T-helper 2 cell treated with Interferon-gamma antibody and Interleukin-4, amounts not matched to agents 5 μg/mL and 100 μg/mL, for 36 hours (primary cell): ENCODE results near the gene PTTG2.

Experiments used
- DNase-seq: peaks from one replicate; pipeline ENCODE4 v3.0.0; 2021; ENCODE audit warnings: low spot score
- H3K27ac Mint-ChIP-seq: one replicate; pipeline ENCODE4 v1.8.0; 2021; ENCODE audit warnings: mild to moderate bottlenecking, mixed read lengths
- H3K27me3 Mint-ChIP-seq: one replicate; pipeline ENCODE4 v1.8.0; 2021; ENCODE audit warnings: low read depth, mixed read lengths
- H3K36me3 Mint-ChIP-seq: one replicate; pipeline ENCODE4 v1.8.0; 2021; ENCODE audit warnings: low read depth, mixed read lengths
- H3K4me1 Mint-ChIP-seq: one replicate; pipeline ENCODE4 v1.8.0; 2021; ENCODE audit warnings: low read depth, mixed read lengths
- H3K4me3 Mint-ChIP-seq: one replicate; pipeline ENCODE4 v1.8.0; 2022; ENCODE audit warnings: mild to moderate bottlenecking, moderate library complexity, mixed read lengths
- H3K9me3 Mint-ChIP-seq: one replicate; pipeline ENCODE4 v1.8.0; 2021; ENCODE audit warnings: mixed read lengths

The PTTG2 gene

GRCh38 chr4:38001927-38002326, 41.7 kb downstream of the PTTG2 start:
- Mint-ChIP-seq H3K9me3 (no peaks in the 10 kb centered on the region), H3K4me3 (no peak overlapping the region), H3K27me3 (no peaks in the 10 kb centered on the region), H3K36me3 (no peaks in the 10 kb centered on the region), H3K4me1 (peaks cover 10% of the 10 kb centered on the region), H3K27ac (no peak overlapping the region)
- DNase-seq, result no peak

GRCh38 chr4:38002451-38003071, 42.4 kb downstream of the PTTG2 start:
- no peak for DNase-seq
- no peak overlapping the region for H3K27ac Mint-ChIP-seq
- H3K4me3 Mint-ChIP-seq, result no peak overlapping the region
- H3K36me3 Mint-ChIP-seq, result no peaks in the 10 kb centered on the region
- H3K9me3 Mint-ChIP-seq, result no peaks in the 10 kb centered on the region
- peaks cover 7% of the 10 kb centered on the region for H3K4me1 Mint-ChIP-seq
- H3K27me3 Mint-ChIP-seq, result no peaks in the 10 kb centered on the region

- H3K4me3 Mint-ChIP-seq, result no peak overlapping the region
Measured at GRCh38 chr4:38003102-38003501, 42.9 kb downstream of the PTTG2 start.

GRCh38 chr4:38003628-38004027, 43.4 kb downstream of the PTTG2 start:
- Mint-ChIP-seq H3K36me3 (no peaks in the 10 kb centered on the region), H3K9me3 (no peaks in the 10 kb centered on the region), H3K27me3 (no peaks in the 10 kb centered on the region), H3K4me1 (peaks cover 3% of the 10 kb centered on the region), H3K4me3 (no peak overlapping the region), H3K27ac (no peak overlapping the region)
- no peak for DNase-seq

More at GRCh38 chr4:38003102-38003501, 42.9 kb downstream of the PTTG2 start:
- H3K27ac Mint-ChIP-seq, result no peak overlapping the region
- DNase-seq, result no peak
- H3K36me3 Mint-ChIP-seq, result no peaks in the 10 kb centered on the region
- no peaks in the 10 kb centered on the region for H3K27me3 Mint-ChIP-seq
- no peaks in the 10 kb centered on the region for H3K9me3 Mint-ChIP-seq
- H3K4me1 Mint-ChIP-seq, result peaks cover 5% of the 10 kb centered on the region

- Mint-ChIP-seq H3K27ac (no peak overlapping the region), H3K4me1 (peaks cover 3% of the 10 kb centered on the region), H3K9me3 (no peaks in the 10 kb centered on the region), H3K27me3 (no peaks in the 10 kb centered on the region), H3K4me3 (no peak overlapping the region), H3K36me3 (no peaks in the 10 kb centered on the region)
- DNase-seq, result no peak
Measured at GRCh38 chr4:38004062-38004461, 43.9 kb downstream of the PTTG2 start.

- H3K27ac Mint-ChIP-seq, result no peak overlapping the region
- no peak overlapping the region for H3K4me3 Mint-ChIP-seq
- DNase-seq, result no peak
- no peaks in the 10 kb centered on the region for H3K9me3 Mint-ChIP-seq
- peaks cover 3% of the 10 kb centered on the region for H3K4me1 Mint-ChIP-seq
- no peaks in the 10 kb centered on the region for H3K36me3 Mint-ChIP-seq
- no peaks in the 10 kb centered on the region for H3K27me3 Mint-ChIP-seq
Measured at GRCh38 chr4:38004887-38005286, 44.7 kb downstream of the PTTG2 start.

- Mint-ChIP-seq H3K9me3 (no peaks in the 10 kb centered on the region), H3K27ac (no peak overlapping the region), H3K4me3 (no peak overlapping the region), H3K27me3 (no peaks in the 10 kb centered on the region), H3K36me3 (no peaks in the 10 kb centered on the region), H3K4me1 (peaks cover 3% of the 10 kb centered on the region)
- DNase-seq, result no peak
Measured at GRCh38 chr4:38005637-38006036, 45.4 kb downstream of the PTTG2 start.

GRCh38 chr4:38007645-38008044, 47.4 kb downstream of the PTTG2 start:
- Mint-ChIP-seq H3K4me3 (no peak overlapping the region), H3K27ac (no peak overlapping the region)

GRCh38 chr4:38008571-38009021, 48.4 kb downstream of the PTTG2 start:
- Mint-ChIP-seq H3K9me3 (no peaks in the 10 kb centered on the region), H3K36me3 (no peaks in the 10 kb centered on the region), H3K27me3 (no peaks in the 10 kb centered on the region), H3K4me1 (no peaks in the 10 kb centered on the region), H3K27ac (no peak overlapping the region), H3K4me3 (no peak overlapping the region)
- DNase-seq, result no peak

More at GRCh38 chr4:38007645-38008044, 47.4 kb downstream of the PTTG2 start:
- H3K9me3 Mint-ChIP-seq, result no peaks in the 10 kb centered on the region
- DNase-seq, result no peak
- H3K4me1 Mint-ChIP-seq, result peaks cover 3% of the 10 kb centered on the region
- H3K27me3 Mint-ChIP-seq, result no peaks in the 10 kb centered on the region
- no peaks in the 10 kb centered on the region for H3K36me3 Mint-ChIP-seq

- no peak overlapping the region for H3K27ac Mint-ChIP-seq
- no peaks in the 10 kb centered on the region for H3K9me3 Mint-ChIP-seq
- no peak overlapping the region for H3K4me3 Mint-ChIP-seq
- H3K36me3 Mint-ChIP-seq, result no peaks in the 10 kb centered on the region
- H3K4me1 Mint-ChIP-seq, result no peaks in the 10 kb centered on the region
- H3K27me3 Mint-ChIP-seq, result no peaks in the 10 kb centered on the region
- DNase-seq, result no peak
Measured at GRCh38 chr4:38009421-38009820, 49.2 kb downstream of the PTTG2 start.

GRCh38 chr4:38009949-38010348, 49.8 kb downstream of the PTTG2 start:
- H3K27me3 Mint-ChIP-seq, result no peaks in the 10 kb centered on the region
- H3K4me3 Mint-ChIP-seq, result no peak overlapping the region
- H3K4me1 Mint-ChIP-seq, result no peaks in the 10 kb centered on the region
- no peak for DNase-seq
- no peak overlapping the region for H3K27ac Mint-ChIP-seq
- H3K9me3 Mint-ChIP-seq, result no peaks in the 10 kb centered on the region
- peaks cover 1% of the 10 kb centered on the region for H3K36me3 Mint-ChIP-seq
